DMS153 treated with DMSO at 0.1 percent for 48 hours (cell line): ENCODE results near the gene PGF.

Experiments
- DNase-seq: peaks from one replicate; lab custom pipeline; 2025; ENCODE audit not compliant: unreplicated experiment; lab: John Stamatoyannopoulos, UW

Gene PGF

DNA sequence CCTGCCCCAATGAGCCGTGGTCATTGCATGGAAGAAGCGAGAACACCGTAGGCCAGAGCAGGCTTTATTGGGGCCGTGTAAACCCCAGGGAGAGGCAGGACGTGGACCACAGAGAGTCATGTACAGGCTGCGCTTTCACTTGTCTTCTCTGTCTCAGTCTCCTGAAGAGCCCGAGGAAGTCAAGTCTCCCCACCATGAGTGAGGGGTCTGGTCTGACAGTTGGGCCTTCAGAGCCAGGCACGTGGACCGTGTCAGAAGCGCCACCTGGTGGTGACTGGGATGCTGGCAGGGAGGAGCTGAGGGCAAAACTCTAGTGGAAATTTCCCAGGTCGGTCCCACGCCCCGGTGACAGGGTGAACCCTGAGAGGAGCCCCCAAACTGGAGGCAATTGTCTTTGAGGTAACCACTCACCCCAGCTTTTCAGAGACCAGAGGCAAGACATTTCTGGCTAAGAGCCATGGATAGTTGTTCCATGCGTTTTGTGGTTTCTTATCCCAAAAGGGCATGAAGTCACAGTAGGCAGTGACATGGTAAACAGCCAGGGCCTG lies 49.7 kb downstream of the PGF start:
- no peak for DNase-seq

GRCh38 chr14:74904635-74905503 lies 50.5 kb downstream of the PGF start:
- no peak for DNase-seq

DNA sequence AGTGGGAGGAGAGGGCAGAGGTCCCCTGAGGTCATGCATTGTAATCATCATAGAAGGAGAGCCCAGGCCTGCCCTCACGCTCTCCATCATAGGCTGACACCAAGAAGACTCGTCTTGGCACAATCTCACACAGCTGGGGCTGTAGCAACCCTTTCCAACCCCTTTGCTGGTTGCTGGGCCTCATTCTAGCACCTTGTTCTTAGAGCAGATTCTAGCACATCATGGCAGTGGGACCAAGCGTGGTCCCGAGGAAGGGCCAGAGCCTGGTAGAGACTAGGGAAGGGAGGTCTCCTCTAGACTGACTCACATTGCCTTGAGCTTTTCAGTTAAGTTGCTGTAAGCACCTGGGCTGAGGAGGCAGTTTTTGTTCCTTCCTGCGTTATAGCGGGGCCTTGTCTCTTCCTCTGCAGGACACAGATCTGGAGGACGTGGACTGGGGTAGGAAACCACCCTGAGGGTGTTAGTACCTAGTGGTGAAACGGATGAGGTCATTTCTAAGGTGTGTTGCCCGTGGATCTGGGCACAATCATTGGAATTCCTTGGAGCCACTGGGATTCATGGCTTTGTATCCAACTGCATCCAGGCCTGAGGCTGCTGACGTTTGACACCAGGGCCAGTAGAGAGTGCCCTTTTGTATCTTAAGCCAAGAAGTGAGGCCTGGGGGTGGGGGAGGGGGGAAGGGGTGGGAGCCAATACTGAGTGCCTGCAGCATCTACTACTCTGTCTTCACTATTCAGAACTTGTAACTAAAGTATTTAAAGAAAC lies 52.3 kb downstream of the PGF start:
- no peak for DNase-seq

DNA sequence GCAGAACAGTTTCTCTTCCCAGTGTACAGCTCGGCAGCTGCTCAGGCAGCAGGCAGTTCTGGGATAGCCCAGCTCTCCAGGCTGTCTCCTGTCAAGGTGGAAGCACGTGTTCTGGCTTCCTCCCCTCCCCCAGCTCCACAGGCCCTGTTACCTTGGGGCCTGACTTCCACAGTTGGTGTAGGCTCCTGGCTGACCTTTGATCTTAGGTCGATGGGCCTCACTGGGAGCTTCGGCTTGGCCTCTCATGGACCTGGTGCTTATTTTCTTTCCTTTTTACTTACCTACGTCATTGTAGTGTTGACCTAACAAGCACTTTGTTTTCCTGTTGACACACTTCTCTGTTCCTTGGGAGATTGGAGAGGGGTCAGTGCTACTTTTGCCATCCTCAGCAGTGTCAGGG lies 56.7 kb downstream of the PGF start:
- no peak for DNase-seq

- no peak for DNase-seq
Observed at GRCh38 chr14:74898083-74898482, 57.3 kb downstream of the PGF start.

DNA sequence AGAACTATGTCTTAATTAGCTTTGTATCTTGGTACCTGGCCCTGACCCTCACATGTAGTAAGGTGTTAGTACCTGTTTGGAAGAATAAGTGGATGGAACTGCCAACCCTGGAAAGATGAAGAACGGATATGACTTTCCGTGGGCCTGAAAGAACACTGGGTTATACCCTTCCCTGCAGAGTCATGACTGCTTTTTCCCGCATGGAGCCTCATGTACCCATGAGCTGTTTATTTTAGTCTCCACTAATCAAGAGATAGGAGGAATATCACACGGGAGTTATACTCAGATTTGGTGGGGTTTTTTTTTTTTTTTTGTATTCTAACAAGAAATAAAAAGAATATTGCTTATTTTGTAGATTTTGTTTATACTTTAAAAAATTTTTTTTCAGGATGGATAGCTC lies 57.8 kb downstream of the PGF start:
- DNase-seq = no peak

GRCh38 chr14:74896400-74896799 lies 59.0 kb downstream of the PGF start:
- no peak for DNase-seq

GRCh38 chr14:74893614-74894091 lies 61.7 kb downstream of the PGF start:
- no peak for DNase-seq

DNA sequence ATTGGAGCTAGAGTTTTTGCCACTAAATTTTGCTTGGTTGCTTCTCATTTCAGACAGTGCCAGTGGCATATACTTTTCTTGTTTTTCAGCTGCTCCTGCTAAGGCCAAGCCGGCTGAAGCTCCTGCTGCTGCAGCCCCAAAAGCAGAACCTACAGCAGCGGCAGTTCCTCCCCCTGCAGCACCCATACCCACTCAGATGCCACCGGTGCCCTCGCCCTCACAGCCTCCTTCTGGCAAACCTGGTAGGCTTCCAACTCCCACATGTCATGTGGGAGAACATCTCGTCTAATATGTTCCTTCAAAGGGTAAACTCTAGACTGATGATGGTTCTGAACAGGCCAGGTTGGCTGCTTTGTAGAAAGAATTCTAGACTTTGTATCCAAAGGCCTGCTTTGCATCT lies 62.7 kb downstream of the PGF start:
- DNase-seq = no peak

- DNase-seq = no peak
Observed at GRCh38 chr14:74891870-74892269, 63.5 kb downstream of the PGF start.
